Mucosa of stomach (tissue), 1 donor: ENCODE measurements around the gene ZNF699.
"Not testable (repeated sequence)": the region's sequence is repeated elsewhere in the genome, so short reads cannot be mapped to it uniquely, and the experiment has no call there.

Experiments used
- H3K27me3 ChIP-seq: one replicate; pipeline ENCODE4 v1.7.0; 2013; ENCODE audit warnings: mild to moderate bottlenecking, low read length; ENCODE audit not compliant: control insufficient read depth, insufficient read depth
- H3K36me3 ChIP-seq: one replicate; pipeline ENCODE4 v1.7.0; 2013; ENCODE audit warnings: low read length; ENCODE audit not compliant: control insufficient read depth, insufficient read depth
- H3K4me1 ChIP-seq: one replicate; pipeline ENCODE4 v1.7.0; 2013; ENCODE audit warnings: mild to moderate bottlenecking, low read length; ENCODE audit not compliant: control insufficient read depth, insufficient read depth
- H3K4me3 ChIP-seq: one replicate; pipeline ENCODE4 v1.7.0; 2013; ENCODE audit warnings: low read length
- H3K9ac ChIP-seq: one replicate; pipeline ENCODE4 v1.7.0; 2013; ENCODE audit warnings: mild to moderate bottlenecking, low read length, moderate library complexity
- H3K9me3 ChIP-seq: one replicate; pipeline ENCODE4 v1.7.0; 2013; ENCODE audit warnings: mild to moderate bottlenecking, low read length, moderate library complexity; ENCODE audit not compliant: control insufficient read depth
- donor health status: Pancreatic carcinoma.

ZNF699 gene

DNA sequence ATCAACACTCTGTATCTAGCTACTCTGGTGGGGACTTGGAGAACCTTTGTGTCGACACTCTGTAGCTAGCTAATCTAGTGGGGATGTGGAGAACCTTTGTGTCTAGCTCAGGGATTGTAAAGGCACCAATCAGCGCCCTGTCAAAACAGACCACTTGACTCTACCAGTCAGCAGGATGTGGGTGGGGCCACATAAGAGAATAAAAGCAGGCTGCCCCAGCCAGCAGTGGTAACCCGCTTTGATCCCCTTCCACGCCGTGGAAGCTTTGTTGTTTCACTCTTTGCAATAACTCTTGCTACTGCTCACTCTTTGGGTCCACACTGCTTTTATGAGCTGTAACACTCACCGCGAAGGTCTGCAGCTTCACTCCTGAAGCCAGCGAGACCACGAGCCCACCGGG is 12.6 kb upstream of the ZNF699 start:
- H3K4me3 ChIP-seq, H3K27me3 ChIP-seq, H3K36me3 ChIP-seq, H3K4me1 ChIP-seq, H3K9ac ChIP-seq: not testable (repeated sequence)
- H3K9me3 ChIP-seq: peaks cover 13% of the 10 kb centered on the region

DNA sequence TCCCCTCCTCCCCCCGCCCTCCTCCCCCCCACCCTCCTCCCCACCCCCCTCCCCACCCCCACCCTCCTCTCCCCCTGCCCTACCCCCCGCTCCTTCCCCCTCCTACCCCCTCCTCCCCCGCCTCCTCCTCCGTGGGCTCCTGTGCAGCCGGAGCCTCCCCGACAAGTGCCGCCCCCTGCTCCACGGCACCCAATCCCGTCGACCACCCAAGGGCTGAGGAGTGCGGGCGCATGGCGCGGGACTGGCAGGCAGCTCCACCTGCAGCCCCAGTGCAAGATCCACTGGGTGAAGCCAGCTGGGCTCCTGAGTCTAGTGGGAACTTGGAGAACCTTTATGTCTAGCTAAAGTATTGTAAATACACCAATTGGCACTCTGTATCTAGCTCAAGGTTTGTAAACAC is 12.1 kb upstream of the ZNF699 start:
- H3K36me3 ChIP-seq, H3K4me3 ChIP-seq, H3K4me1 ChIP-seq, H3K27me3 ChIP-seq, H3K9ac ChIP-seq: not testable (repeated sequence)
- peaks cover 13% of the 10 kb centered on the region for H3K9me3 ChIP-seq

DNA sequence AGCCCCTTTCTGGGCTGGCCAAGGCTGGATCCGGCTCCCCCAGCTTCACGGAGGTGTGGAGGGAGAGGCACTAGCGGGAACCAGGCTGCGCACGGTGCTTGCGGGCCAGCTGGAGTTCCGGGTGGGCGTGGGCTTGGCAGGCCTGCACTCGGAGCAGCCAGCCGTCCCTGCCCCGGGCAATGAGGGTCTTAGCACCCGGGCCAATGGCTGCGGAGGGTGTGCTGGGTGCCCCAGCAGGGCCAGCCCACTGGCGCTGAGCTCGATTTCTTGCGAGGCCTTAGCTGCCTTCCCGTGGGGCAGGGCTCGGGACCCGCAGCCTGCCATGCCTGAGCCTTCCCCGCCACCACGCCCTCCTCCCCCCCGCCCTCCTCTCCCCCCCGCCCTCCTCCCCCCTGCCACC is 11.7 kb upstream of the ZNF699 start:
- H3K27me3 ChIP-seq: no peaks in the 10 kb centered on the region
- peaks cover 6% of the 10 kb centered on the region for H3K4me1 ChIP-seq
- peaks cover 13% of the 10 kb centered on the region for H3K9me3 ChIP-seq
- H3K36me3 ChIP-seq: no peaks in the 10 kb centered on the region
- H3K9ac ChIP-seq: no peak overlapping the region
- H3K4me3 ChIP-seq: no peak overlapping the region

DNA sequence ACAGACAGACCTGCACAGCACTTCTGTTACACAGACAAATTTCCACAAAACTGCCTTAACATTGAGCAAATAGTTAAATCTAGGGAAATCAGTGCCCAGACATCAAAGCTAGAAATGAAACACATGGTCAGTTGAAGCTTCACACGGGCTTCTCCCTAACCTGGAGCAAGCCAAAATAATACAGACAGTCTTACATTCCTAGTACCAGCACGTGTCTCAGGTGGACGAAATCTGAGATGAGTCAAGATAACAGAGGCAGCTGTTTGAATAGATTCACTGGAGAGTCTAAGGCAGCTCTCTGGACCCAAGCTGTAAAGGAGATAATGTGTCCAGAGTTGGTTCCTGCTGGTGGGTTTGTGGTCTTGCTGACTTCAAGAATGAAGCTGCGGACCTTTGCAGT is 4.1 kb upstream of the ZNF699 start:
- Histone ChIP-seq H3K4me1 (no peaks in the 10 kb centered on the region), H3K36me3 (no peaks in the 10 kb centered on the region), H3K4me3 (no peak overlapping the region), H3K9ac (no peak overlapping the region), H3K9me3 (no peaks in the 10 kb centered on the region), H3K27me3 (no peaks in the 10 kb centered on the region)

DNA sequence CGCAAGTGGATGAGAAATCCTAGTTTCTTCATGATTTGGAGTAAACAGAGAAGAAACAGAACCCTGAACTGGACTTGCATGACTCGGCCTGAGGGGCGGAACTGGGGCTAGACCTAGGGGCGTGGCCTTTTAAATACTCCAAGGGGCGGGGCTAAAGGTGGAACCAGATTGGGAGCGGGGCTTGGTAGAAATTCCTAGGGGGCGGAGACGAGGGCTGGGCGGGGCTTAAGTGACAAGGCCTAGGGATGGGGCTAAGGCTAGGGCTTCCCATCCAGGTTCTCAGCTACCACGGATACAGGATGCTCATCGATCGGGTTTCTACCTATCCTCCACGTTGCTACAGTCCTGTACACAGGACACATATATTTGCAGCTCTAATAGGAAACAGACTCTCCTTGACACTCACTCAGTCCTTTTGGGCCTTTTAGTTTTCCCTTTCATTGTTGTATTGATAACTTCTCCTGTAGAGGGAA is 372 bp upstream of the ZNF699 start:
- Histone ChIP-seq H3K4me3 (peak overlapping the region; percentile 95), H3K27me3 (no peaks in the 10 kb centered on the region), H3K9ac (peak overlapping the region; percentile 85)

DNA sequence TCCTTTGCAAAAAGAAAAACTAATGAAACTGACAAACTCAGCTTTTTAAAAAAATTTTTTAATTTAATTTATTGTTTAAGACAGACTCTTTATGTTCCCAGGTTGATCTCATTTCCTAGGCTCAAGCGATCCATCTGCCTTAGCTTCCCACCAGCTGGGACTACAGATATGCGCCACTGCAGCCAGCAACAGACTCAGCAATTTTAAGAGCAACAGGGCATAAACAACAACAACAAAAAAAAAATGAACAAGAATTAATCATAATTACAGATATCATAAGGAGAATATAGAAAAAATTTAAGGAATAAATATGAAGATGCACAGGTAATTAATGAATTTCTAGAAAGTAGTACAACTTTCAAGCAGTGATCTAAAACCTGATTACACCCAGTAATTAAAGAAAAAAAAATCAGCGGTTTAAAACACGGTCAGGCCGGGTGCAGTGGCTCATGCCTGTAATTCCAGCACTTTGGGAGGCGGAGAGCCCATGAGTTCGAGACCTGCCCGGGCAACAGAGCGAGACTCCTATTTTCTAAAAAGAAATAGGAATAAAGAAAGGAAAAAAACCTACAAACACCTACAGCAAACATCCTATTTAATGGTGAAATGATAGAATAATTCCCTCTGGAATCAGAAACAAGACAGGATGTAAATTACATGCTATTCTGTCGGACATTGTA is 1.4 kb downstream of the ZNF699 start:
- Histone ChIP-seq H3K36me3 (no peaks in the 10 kb centered on the region), H3K9ac (no peak overlapping the region), H3K27me3 (no peaks in the 10 kb centered on the region), H3K9me3 (no peaks in the 10 kb centered on the region), H3K4me1 (no peaks in the 10 kb centered on the region), H3K4me3 (no peak overlapping the region)

More for the DNA sequence above, 372 bp upstream of the ZNF699 start:
- H3K4me1 ChIP-seq: no peaks in the 10 kb centered on the region
- H3K36me3 ChIP-seq: no peaks in the 10 kb centered on the region
- no peaks in the 10 kb centered on the region for H3K9me3 ChIP-seq

DNA sequence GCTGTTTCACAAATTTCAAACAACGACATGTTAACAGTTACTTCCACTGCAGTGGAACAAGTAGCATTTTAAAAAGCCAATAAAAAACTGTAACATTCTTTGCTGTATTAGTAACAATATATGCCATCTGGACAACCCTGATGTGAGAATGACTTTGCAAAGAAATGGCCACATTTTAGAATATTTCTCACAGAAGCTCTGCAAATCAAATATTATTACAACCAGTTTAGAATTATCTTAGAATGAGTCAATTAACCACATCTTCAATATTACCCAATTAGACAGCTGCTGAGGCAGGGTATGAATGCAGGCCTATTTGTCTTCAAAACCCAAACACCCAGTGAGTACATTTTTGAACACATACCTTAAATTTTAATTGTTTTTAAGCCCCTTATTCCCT is 3.2 kb downstream of the ZNF699 start:
- Histone ChIP-seq H3K27me3 (no peaks in the 10 kb centered on the region), H3K4me1 (no peaks in the 10 kb centered on the region), H3K4me3 (no peak overlapping the region), H3K9me3 (no peaks in the 10 kb centered on the region), H3K36me3 (no peaks in the 10 kb centered on the region), H3K9ac (no peak overlapping the region)

DNA sequence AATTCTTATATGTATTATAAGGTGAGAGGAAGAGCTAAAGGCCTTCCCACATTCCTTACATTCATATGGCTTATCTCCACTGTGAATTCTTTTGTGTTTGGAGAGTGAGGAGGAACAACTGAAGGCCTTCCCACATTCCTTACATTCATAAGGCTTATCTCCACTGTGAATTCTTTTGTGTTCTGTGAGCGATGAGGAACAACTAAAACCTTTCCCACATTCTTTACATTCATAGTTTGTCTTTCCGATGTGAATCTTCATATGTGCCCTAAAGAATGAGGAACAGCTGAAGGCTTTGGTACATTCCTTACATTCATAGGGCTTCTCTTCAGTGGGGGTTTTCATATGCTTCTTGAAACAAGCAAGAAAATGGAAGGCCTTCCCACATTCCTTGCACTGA is 13.3 kb downstream of the ZNF699 start:
- Histone ChIP-seq H3K9ac (no peak overlapping the region), H3K4me1 (no peaks in the 10 kb centered on the region), H3K4me3 (no peak overlapping the region), H3K9me3 (peaks cover 34% of the 10 kb centered on the region), H3K27me3 (no peaks in the 10 kb centered on the region), H3K36me3 (peaks cover 22% of the 10 kb centered on the region)

DNA sequence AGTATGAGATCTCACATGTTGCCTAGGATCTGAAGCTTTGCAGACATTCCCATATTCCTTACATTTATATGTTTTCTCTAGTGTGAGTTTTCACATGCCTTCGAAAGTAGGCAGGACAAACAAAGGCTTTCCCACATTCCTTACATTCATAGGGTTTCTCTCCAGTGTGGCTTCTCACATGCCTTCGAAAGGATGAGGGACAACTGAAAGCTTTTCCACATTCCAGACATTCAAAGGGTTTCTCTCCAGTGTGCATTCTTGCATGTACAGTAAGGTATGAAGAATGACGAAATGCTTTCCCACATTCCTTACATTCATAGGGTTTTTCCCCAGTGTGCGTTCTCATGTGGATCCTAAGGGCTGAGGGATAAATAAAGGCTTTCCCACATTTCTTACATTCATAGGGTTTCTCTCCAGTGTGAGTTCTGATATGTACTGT is 14.2 kb downstream of the ZNF699 start:
- no peak overlapping the region for H3K4me3 ChIP-seq
- H3K27me3 ChIP-seq: no peaks in the 10 kb centered on the region
- H3K9ac ChIP-seq: no peak overlapping the region
- H3K4me1 ChIP-seq: no peaks in the 10 kb centered on the region
- H3K9me3 ChIP-seq: peaks cover 29% of the 10 kb centered on the region
- H3K36me3 ChIP-seq: peaks cover 13% of the 10 kb centered on the region

DNA sequence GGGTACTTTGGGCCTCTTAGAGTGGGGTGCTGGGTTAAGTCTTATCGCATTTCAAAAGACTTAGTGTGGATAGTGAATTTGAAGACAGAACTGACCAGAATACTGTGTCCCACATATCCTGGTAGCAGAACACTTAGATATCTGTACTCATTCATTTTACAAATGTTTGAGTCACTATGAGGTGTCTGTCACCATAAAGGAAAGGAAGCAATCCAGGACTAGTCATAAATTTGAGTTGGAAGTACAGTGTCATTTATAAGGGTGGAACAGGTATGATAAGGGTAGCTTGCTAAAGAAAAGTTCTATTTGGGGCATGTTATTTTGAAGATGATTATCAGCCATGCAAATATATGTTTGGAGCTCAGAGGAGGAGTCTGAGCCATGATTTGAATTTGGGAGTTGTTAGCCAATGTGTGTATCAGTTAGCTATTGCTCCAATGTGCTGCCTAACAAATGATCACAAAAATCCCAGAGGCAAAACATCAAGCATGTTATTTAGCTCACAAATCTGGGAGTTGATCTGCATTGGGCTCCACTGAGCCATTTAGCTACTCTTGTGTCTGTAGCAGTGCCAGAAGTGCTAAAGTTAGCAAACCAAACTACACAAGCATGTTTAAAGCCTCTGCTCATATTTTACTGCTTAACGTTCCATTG is 20.3 kb downstream of the ZNF699 start:
- no peaks in the 10 kb centered on the region for H3K27me3 ChIP-seq
- peaks cover 4% of the 10 kb centered on the region for H3K9me3 ChIP-seq
- H3K4me3 ChIP-seq: no peak overlapping the region
- H3K36me3 ChIP-seq: no peaks in the 10 kb centered on the region
- H3K9ac ChIP-seq: no peak overlapping the region
- no peaks in the 10 kb centered on the region for H3K4me1 ChIP-seq

DNA sequence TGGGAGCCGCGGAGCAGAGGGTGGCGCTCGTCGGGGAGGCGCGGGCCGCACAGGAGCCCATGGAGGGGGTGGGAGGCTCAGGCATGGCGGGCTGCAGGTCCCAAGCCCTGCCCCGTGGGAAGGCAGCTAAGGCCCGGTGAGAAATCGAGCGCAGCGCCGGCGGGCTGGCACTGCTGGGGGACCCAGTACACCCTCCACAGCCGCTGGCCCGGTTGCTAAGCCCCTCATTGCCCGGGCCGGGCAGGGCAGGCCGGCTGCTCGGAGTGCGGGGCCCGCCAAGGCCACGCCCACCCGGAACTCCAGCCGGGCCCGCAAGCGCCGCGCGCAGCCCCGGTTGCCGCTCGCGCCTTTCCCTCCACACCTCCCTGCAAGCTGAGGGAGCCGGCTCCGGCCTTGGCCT is 26.2 kb downstream of the ZNF699 start:
- not testable (repeated sequence) for H3K9me3 ChIP-seq, H3K4me1 ChIP-seq, H3K9ac ChIP-seq, H3K4me3 ChIP-seq, H3K27me3 ChIP-seq, H3K36me3 ChIP-seq

DNA sequence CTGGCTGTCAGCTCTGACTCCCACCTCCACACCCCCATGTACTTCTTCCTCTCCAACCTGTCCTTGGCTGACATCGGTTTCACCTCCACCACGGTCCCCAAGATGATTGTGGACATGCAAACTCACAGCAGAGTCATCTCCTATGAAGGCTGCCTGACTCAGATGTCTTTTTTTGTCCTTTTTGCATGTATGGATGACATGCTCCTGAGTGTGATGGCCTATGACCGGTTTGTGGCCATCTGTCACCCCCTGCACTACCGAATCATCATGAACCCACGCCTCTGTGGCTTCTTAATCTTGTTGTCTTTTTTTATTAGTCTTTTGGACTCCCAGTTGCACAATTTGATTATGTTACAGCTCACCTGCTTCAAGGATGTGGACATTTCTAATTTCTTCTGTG is 58.4 kb downstream of the ZNF699 start:
- no peaks in the 10 kb centered on the region for H3K27me3 ChIP-seq
- no peaks in the 10 kb centered on the region for H3K9me3 ChIP-seq
- no peak overlapping the region for H3K4me3 ChIP-seq
- no peak overlapping the region for H3K9ac ChIP-seq
- no peaks in the 10 kb centered on the region for H3K4me1 ChIP-seq
- H3K36me3 ChIP-seq: no peaks in the 10 kb centered on the region
